ENCODE measurements around the gene TMEM255B. TPM values are rescaled to one million over a fixed set of nuclear protein-coding genes. Genes with fewer than 3 reads are reported as not detected.

Gene TMEM255B
- total RNA-seq, 4 donors from 2014 or later: 0.26 to 3.8 (median 1.7) TPM

GRCh38 chr13:113819731-113820715 is 61.0 kb downstream of the TMEM255B start:
- peaks cover 26% of the 10 kb centered on the region for H3K36me3 ChIP-seq
- peak overlapping the region; percentile 38 for H3K4me3 ChIP-seq
- 68% methylated on average over 46 of the region's 52 CpGs for WGBS
- H3K27ac ChIP-seq: peak overlapping the region; percentile 90
- no peaks in the 10 kb centered on the region for H3K9me3 ChIP-seq
- TF ChIP-seq POLR2A (IDR thresholded peaks at IDR 0.05): no peak
- TF ChIP-seq, protein P1, sequence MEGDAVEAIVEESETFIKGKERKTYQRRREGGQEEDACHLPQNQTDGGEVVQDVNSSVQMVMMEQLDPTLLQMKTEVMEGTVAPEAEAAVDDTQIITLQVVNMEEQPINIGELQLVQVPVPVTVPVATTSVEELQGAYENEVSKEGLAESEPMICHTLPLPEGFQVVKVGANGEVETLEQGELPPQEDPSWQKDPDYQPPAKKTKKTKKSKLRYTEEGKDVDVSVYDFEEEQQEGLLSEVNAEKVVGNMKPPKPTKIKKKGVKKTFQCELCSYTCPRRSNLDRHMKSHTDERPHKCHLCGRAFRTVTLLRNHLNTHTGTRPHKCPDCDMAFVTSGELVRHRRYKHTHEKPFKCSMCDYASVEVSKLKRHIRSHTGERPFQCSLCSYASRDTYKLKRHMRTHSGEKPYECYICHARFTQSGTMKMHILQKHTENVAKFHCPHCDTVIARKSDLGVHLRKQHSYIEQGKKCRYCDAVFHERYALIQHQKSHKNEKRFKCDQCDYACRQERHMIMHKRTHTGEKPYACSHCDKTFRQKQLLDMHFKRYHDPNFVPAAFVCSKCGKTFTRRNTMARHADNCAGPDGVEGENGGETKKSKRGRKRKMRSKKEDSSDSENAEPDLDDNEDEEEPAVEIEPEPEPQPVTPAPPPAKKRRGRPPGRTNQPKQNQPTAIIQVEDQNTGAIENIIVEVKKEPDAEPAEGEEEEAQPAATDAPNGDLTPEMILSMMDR (IDR thresholded peaks at IDR 0.05): no peak
- TF ChIP-seq EP300 (IDR thresholded peaks at IDR 0.05): no peak
- TF ChIP-seq POLR2AphosphoS5 (IDR thresholded peaks at IDR 0.05): no peak
- no peaks in the 10 kb centered on the region for H3K27me3 ChIP-seq
- no peak for DNase-seq (ENCODE audit: low spot score in 2 of 2)
- peaks cover 60% of the 10 kb centered on the region for H3K4me1 ChIP-seq

DNA sequence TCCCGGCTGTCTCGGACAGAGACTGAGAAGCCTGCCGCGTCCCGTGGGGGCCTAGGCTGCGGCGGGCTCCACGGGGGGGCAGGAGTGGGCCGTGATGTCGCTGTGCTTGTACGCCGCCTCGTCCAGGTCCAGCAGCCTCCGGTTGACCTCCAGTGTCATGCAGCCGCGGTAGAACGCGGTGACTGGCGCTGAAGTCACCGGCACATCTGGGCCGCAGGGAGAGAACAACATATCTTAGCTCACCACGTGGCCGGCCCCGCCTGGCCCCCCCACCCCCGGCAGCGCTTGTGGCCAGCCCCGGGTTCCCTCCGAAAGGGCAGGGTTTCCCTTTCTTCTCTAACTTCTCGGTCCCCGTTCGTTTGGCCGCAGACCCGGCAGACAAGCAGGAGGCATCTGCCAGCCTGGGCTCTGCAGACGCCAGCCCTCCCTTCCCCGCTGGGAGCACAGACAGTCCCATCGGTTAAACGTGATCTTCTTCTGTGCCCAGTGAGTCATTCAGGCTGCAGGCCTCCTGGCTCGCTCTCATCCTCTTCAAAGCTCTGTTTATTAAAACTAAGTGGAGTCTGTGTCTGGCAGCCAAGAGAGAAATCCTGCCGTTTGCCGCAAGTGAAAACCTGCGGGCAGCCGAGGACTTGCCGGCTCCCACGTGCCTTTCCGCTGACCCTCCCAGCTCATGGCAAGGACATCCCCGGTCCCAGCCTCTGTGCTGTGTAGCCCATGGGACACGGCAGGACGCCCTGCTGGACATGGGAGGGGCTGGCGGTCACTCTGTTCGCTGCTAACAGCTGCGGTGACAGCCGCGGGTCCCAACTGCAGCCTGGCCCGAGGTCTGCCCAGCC is 62.0 kb downstream of the TMEM255B start:
- Histone ChIP-seq H3K27ac (peak overlapping the region; percentile 90), H3K4me3 (peak overlapping the region; percentile 38), H3K36me3 (peaks cover 35% of the 10 kb centered on the region), H3K4me1 (peaks cover 60% of the 10 kb centered on the region), H3K9me3 (no peaks in the 10 kb centered on the region), H3K27me3 (no peaks in the 10 kb centered on the region)
- WGBS: 29% methylated on average over 29 of the region's 54 CpGs
- TF ChIP-seq POLR2AphosphoS5 (IDR thresholded peaks at IDR 0.05) (peak in 2 of 3 donors; percentile 85 to 90), POLR2A (IDR thresholded peaks at IDR 0.05) (no peak)
- TF ChIP-seq, protein P1 (IDR thresholded peaks at IDR 0.05): no peak
- DNase-seq (ENCODE audit: low spot score in 2 of 2): peak; percentile 90 to 91

GRCh38 chr13:113821847-113822246 is 62.8 kb downstream of the TMEM255B start:
- Histone ChIP-seq H3K4me3 (no peak overlapping the region), H3K36me3 (peaks cover 42% of the 10 kb centered on the region), H3K27ac (peak overlapping the region; percentile 90), H3K27me3 (no peaks in the 10 kb centered on the region), H3K4me1 (peaks cover 53% of the 10 kb centered on the region), H3K9me3 (no peaks in the 10 kb centered on the region)
- TF ChIP-seq POLR2A (IDR thresholded peaks at IDR 0.05) (no peak), POLR2AphosphoS5 (IDR thresholded peaks at IDR 0.05) (no peak), EP300 (IDR thresholded peaks at IDR 0.05) (no peak)
- TF ChIP-seq, protein P1 (IDR thresholded peaks at IDR 0.05): no peak
- no CpG with 5 or more reads among the region's 24 CpGs for WGBS
- DNase-seq (ENCODE audit: low spot score in 2 of 2): no peak

- Histone ChIP-seq H3K4me1 (peaks cover 48% of the 10 kb centered on the region), H3K27me3 (no peaks in the 10 kb centered on the region), H3K9me3 (no peaks in the 10 kb centered on the region), H3K27ac (no peak overlapping the region), H3K36me3 (peaks cover 46% of the 10 kb centered on the region), H3K4me3 (no peak overlapping the region)
- TF ChIP-seq POLR2AphosphoS5 (IDR thresholded peaks at IDR 0.05) (no peak), POLR2A (IDR thresholded peaks at IDR 0.05) (no peak), EP300 (IDR thresholded peaks at IDR 0.05) (no peak)
- TF ChIP-seq, protein P1 (IDR thresholded peaks at IDR 0.05): no peak
- WGBS: no CpG with 5 or more reads among the region's 12 CpGs
- no peak for DNase-seq (ENCODE audit: low spot score in 2 of 2)
These were observed 63.2 kb downstream of the TMEM255B start for GRCh38 chr13:113822266-113822665.
